ENCODE data around the gene GNA15.

DNA sequence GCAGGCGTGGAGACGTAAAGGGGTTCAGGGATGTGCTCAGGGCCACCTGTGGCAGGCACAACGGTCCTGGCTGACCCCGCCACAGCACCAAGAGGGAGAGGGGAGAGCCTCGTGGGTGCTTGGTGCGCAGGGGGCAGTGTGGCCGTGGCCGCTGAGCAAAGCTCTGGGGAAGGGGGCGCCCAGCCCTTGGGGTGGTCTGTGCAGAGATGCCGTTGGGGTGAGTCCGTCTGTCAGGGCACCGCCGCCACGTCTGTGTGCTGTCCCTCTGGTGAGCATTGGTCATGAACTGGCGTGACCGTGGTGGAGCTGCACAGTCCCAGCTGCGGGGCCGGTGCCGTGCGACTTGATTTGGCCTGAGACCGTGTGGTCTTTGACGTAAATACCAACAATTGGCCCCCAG lies 26.3 kb upstream of the GNA15 start:
- TF ChIP-seq, protein P1, sequence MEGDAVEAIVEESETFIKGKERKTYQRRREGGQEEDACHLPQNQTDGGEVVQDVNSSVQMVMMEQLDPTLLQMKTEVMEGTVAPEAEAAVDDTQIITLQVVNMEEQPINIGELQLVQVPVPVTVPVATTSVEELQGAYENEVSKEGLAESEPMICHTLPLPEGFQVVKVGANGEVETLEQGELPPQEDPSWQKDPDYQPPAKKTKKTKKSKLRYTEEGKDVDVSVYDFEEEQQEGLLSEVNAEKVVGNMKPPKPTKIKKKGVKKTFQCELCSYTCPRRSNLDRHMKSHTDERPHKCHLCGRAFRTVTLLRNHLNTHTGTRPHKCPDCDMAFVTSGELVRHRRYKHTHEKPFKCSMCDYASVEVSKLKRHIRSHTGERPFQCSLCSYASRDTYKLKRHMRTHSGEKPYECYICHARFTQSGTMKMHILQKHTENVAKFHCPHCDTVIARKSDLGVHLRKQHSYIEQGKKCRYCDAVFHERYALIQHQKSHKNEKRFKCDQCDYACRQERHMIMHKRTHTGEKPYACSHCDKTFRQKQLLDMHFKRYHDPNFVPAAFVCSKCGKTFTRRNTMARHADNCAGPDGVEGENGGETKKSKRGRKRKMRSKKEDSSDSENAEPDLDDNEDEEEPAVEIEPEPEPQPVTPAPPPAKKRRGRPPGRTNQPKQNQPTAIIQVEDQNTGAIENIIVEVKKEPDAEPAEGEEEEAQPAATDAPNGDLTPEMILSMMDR (IDR thresholded peaks at IDR 0.05; ENCODE audit: poor library complexity), result no peak
- TF ChIP-seq EZH2 (IDR thresholded peaks at IDR 0.05; ENCODE audit: borderline replicate concordance), result no peak
- no peak for TF ChIP-seq EZH2phosphoT487 (IDR thresholded peaks at IDR 0.05; ENCODE audit: low read depth, severe bottlenecking, unreplicated experiment)
